AG09309 (cell line): ENCODE measurements around the gene FBXO11.

Experiments used
- DNase-seq: peaks from one replicate; pipeline ENCODE4 v3.0.0-alpha.2; 2010; ENCODE audit warnings: low read depth
- H3K4me3 ChIP-seq: 2 replicates; pipeline ENCODE4 v1.5.1; 2011; ENCODE audit warnings: mild to moderate bottlenecking, low read depth, low read length, moderate library complexity; ENCODE audit not compliant: control insufficient read depth
- CTCF ChIP-seq: IDR thresholded peaks from 2 replicates; pipeline ENCODE4 v1.5.1; 2011; ENCODE audit warnings: mild to moderate bottlenecking, low read depth, low read length, inconsistent platforms; ENCODE audit not compliant: insufficient read depth, control insufficient read depth; ENCODE audit errors: missing control alignments

The FBXO11 gene

DNA sequence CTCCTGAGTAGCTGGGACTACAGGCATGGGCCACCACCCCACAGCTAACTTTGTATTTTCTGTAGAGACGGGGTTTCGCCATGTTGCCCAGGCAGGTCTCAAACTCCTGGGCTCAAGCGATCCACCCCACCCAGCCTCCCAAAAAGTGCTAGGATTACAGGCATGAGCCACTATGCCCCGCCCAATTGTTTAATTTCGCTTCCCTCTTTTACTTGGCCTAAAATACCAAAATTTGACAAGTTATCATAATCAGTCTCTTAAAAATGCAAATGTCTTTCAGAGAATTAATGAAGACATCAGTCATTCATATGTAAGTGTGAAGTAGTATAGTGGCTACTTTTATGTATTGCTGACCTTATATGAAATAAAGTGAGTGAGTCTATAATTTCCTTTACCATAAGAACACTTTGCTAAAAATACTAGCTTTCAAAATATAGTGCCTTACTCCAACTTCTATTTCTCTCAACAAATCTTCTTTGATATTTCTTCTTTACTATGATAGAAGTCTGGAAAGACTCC, 9.8 kb downstream of the FBXO11 start:
- no peak overlapping the region for H3K4me3 ChIP-seq
- no peak for TF ChIP-seq CTCF
- no peak for DNase-seq

DNA sequence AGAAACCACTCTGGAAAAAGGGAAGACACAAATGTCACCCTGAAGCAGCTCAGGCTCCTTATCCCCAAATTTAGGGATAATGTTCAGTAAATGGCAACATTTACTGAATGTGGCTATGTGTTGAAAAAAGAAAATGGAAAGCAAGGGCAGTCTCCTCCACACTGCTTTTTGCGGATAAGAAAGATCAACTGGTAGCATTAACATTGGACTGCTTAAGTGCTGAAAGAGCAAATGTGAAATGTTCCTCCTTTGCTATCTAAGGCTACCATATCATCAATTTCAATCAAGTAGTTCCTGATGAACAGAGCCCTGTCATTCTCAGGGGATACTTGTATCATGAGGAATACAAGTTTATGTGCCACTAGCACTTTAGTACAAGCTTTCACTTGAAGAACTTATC, 12.5 kb downstream of the FBXO11 start:
- TF ChIP-seq CTCF: no peak

DNA sequence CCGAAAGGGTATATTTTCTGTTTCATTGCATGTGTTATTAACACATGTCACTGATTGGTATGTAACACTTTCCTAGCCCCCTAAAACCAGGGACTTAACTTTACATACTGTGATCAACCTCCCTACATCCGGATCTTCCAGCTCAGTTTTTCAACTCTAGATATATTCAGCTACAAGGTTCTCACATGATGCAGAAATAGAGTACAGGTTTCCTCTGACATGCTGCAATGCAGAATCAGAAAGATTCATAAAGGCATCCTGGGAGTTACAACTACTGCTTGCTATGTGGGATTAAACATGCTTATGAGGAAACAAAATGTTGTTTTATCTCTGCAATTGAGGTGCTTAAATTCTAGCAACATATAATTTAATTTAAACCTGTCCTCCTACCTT, 14.0 kb downstream of the FBXO11 start:
- H3K4me3 ChIP-seq: no peak overlapping the region
- no peak for TF ChIP-seq CTCF
- DNase-seq: no peak

More for the DNA sequence above, 12.5 kb downstream of the FBXO11 start:
- no peak for DNase-seq
- H3K4me3 ChIP-seq: no peak overlapping the region

- DNase-seq: no peak
- TF ChIP-seq CTCF: no peak
- no peak overlapping the region for H3K4me3 ChIP-seq
These were observed 14.6 kb downstream of the FBXO11 start for GRCh38 chr2:47891369-47892337.

DNA sequence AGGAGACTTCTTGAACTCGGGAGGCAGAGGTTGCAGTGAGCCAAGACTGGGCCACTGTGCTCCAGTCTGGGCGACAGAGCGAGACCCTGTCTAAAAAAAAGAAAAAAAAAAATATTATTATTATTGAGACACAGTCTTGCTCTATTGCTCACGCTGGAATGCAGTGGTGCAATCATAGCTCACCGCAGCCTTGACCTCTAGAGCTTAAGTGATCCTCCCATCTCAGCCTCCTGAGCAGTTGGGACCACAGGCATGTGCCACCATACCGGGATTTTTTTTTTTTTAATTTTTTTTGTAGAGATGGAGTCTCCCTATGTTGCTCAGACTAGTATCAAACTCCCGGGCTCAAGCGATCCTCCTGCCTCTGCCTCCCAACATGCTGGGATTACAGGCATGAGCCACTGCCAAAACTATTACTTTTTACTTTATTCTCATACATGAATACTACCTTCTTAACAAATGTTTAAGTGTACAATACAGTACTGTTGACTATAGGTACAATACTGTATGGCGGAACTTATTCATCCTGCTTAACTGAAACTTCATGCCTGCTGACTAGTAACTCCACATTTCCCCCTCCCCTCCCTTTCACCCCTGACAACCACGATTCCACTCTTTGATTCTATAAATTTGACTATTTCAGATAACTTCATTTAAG, 15.5 kb downstream of the FBXO11 start:
- DNase-seq: no peak
- no peak for TF ChIP-seq CTCF
- H3K4me3 ChIP-seq: no peak overlapping the region

GRCh38 chr2:47888581-47889280, 17.6 kb downstream of the FBXO11 start:
- H3K4me3 ChIP-seq: no peak overlapping the region
- DNase-seq: no peak
- TF ChIP-seq CTCF: no peak
